Neural crest cell (in vitro differentiated cells): ENCODE results near the gene GATA5. TPM values are rescaled to one million over a fixed set of nuclear protein-coding genes. Genes with fewer than 3 reads are reported as not detected.

Experiments
- DNase-seq: peaks from one replicate; pipeline ENCODE4 v3.0.0; 2021; ENCODE audit warnings: low read depth, mixed read lengths, low spot score
- H3K27ac Mint-ChIP-seq: one replicate; pipeline ENCODE4 v1.8.0; 2021; ENCODE audit warnings: mild to moderate bottlenecking, mixed read lengths; ENCODE audit not compliant: unreplicated experiment
- H3K27me3 Mint-ChIP-seq: 2 replicates; pipeline ENCODE4 v1.8.0; 2021; ENCODE audit warnings: low read depth, mild to moderate bottlenecking, mixed read lengths
- H3K36me3 Mint-ChIP-seq: 2 replicates; pipeline ENCODE4 v1.8.0; 2021; ENCODE audit warnings: low read depth, mild to moderate bottlenecking, mixed read lengths
- H3K4me1 Mint-ChIP-seq: 2 replicates; pipeline ENCODE4 v1.8.0; 2021; ENCODE audit warnings: mixed read lengths
- H3K4me3 Mint-ChIP-seq: one replicate; pipeline ENCODE4 v1.8.0; 2021; ENCODE audit warnings: mild to moderate bottlenecking, mixed read lengths
- H3K9me3 Mint-ChIP-seq: 2 replicates; pipeline ENCODE4 v1.8.0; 2021; ENCODE audit warnings: mixed read lengths
- total RNA-seq: library from RNA; stranded (reverse); gene quantifications from 2 replicates; pipeline ENCODE4 v1.2.1, GENCODE V29; 2021
- TF ChIP-seq, protein P1 (sequence below): fragments of 200-600 bp; sonication (generic); conservative IDR thresholded peaks from 2 replicates; pipeline ENCODE4 v1.5.0; 2021; ENCODE audit warnings: antibody characterized with exemption, mild to moderate bottlenecking

GATA5 gene
- total RNA-seq, 1 donor from 2014 or later, result not detected

DNA sequence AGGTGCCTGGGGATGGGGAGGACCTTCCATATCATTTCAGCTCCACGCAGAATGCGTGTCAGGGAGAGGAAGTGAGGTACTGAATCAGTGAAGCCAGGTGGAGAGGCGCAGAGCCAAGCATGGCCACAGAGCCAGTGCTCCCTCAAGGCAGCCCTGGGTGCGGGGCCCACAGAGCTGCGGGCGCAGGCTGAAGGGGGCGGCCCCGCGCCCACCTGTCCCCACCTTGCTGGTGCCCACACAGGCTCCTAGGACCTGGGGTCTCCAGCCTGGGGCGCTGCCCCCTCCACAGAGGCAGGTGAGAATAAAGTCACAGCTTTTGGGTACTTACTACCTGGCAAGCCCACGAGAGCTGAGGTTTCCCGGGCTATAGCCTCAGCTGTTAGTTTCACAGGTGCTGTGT lies 40.0 kb upstream of the GATA5 start:
- Mint-ChIP-seq H3K9me3 (no peaks in the 10 kb centered on the region), H3K4me3 (no peak overlapping the region), H3K4me1 (no peaks in the 10 kb centered on the region), H3K27me3 (no peaks in the 10 kb centered on the region), H3K36me3 (no peaks in the 10 kb centered on the region), H3K27ac (no peak overlapping the region)
- no peak for DNase-seq
- TF ChIP-seq, protein P1, sequence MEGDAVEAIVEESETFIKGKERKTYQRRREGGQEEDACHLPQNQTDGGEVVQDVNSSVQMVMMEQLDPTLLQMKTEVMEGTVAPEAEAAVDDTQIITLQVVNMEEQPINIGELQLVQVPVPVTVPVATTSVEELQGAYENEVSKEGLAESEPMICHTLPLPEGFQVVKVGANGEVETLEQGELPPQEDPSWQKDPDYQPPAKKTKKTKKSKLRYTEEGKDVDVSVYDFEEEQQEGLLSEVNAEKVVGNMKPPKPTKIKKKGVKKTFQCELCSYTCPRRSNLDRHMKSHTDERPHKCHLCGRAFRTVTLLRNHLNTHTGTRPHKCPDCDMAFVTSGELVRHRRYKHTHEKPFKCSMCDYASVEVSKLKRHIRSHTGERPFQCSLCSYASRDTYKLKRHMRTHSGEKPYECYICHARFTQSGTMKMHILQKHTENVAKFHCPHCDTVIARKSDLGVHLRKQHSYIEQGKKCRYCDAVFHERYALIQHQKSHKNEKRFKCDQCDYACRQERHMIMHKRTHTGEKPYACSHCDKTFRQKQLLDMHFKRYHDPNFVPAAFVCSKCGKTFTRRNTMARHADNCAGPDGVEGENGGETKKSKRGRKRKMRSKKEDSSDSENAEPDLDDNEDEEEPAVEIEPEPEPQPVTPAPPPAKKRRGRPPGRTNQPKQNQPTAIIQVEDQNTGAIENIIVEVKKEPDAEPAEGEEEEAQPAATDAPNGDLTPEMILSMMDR, result no peak

DNA sequence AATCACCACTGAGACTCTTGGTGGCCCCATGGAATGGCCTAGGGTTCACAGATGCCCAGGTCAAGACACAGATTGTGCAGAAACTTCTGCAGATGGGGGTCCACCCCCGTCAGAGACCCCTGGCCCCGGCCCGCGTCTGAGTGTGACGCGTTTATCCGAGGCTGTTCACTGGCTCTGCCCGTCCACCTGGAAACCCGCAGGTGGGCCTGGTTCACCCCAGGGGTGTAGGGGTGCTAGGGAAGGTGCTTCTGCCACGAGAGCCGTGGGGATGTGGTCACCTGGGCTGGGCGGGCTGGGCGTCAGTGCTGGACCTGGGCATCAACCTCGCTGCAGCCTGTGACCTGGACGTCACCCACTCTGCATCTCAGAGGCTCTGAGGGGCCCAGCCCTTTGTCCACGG lies 39.5 kb upstream of the GATA5 start:
- no peak for DNase-seq
- no peak overlapping the region for H3K4me3 Mint-ChIP-seq
- no peaks in the 10 kb centered on the region for H3K36me3 Mint-ChIP-seq
- H3K27me3 Mint-ChIP-seq, result no peaks in the 10 kb centered on the region
- H3K4me1 Mint-ChIP-seq, result no peaks in the 10 kb centered on the region
- no peak overlapping the region for H3K27ac Mint-ChIP-seq
- TF ChIP-seq, protein P1, result no peak
- H3K9me3 Mint-ChIP-seq, result no peaks in the 10 kb centered on the region

DNA sequence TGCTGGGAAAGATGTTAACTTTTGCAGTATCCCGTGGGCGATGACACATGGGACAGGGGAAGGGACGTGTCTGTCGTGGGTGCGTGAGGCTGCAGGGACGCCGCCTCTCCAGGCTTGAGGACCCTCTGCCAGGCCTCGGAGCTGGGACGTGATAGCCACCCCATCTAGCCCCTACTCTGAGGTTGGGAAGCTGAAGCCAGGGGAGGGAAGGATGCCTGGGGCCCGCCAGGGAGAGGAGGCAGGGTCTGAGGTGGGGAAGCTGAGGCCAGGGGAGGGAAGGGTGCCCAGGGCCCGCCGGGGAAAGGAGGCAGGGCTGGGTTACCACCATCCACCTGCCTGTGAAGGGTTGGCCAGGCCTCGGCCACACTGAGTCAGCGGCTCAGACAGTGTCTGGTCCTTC lies 38.2 kb upstream of the GATA5 start:
- H3K4me3 Mint-ChIP-seq, result no peak overlapping the region
- no peak for DNase-seq
- H3K27me3 Mint-ChIP-seq, result no peaks in the 10 kb centered on the region
- no peaks in the 10 kb centered on the region for H3K9me3 Mint-ChIP-seq
- H3K4me1 Mint-ChIP-seq, result no peaks in the 10 kb centered on the region
- TF ChIP-seq, protein P1, result no peak
- no peaks in the 10 kb centered on the region for H3K36me3 Mint-ChIP-seq
- peak overlapping the region; percentile 27 for H3K27ac Mint-ChIP-seq

DNA sequence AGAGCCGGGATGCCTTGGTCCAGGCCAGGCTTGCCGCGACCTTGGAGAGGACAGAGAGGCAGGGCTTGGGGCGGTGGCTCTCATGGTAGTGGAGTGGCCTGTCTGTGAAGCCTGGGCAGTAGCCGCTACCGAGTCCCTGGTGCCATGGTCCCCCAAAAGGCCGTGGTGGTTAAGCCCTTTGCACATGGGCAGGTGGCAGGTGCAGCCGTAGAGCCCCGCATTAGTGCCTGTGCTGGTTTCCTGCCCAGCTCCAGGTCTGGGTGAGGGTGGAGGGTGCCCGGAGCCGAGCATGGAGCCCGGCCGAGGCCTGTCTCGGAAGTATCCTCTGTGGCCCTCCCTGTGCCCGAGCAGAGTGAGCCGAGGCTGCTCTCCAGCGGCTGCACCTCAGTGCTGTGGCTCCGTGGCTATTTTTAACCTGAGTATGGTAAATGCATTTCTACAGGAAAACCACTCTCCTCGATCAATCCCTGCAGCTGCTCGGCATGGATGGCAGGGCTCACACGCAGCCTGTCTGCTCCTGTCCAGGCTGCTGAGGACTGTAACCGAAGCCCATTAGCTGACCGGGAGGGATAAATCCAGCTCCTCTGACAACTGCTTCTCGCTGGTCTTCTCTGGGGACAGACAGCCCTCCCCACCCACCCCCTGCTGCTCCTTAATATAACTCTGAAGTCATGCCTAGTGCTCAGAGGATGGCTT lies 36.3 kb upstream of the GATA5 start:
- Mint-ChIP-seq H3K27me3 (no peaks in the 10 kb centered on the region), H3K4me1 (no peaks in the 10 kb centered on the region), H3K27ac (no peak overlapping the region), H3K4me3 (no peak overlapping the region), H3K36me3 (no peaks in the 10 kb centered on the region), H3K9me3 (no peaks in the 10 kb centered on the region)
- TF ChIP-seq, protein P1, result no peak
- no peak for DNase-seq

DNA sequence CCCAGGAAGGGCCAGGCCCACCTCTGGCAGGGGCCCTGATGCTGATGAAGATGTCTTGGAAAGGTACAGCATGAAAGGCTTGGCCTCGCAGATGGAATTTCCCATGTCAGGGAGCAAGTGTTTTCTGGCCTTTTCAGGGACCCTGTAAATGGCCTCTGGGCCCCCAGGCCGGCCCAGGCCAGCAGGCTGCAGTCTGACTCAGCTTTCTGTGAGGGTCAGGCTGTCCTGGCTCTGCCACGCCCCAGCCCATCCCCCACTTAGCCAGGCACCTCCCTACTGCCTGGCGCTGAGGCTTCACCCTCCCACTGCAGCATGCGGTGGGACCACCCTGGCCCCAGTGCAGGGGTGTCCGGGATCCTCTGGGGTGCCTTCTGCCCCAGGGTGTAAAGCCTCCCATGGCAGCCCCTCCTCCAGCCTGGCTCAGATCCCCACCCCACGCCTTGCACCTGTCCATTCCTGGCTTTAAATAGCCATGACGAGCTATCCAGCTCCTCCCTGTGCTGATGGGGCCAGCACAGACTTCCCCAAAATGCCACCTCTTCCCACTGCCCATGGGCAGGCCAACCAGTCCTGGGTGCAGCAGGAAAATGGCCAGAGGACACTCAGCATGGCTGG lies 35.6 kb upstream of the GATA5 start:
- TF ChIP-seq, protein P1, result no peak
- no peak overlapping the region for H3K4me3 Mint-ChIP-seq
- H3K36me3 Mint-ChIP-seq, result no peaks in the 10 kb centered on the region
- H3K9me3 Mint-ChIP-seq, result no peaks in the 10 kb centered on the region
- no peak overlapping the region for H3K27ac Mint-ChIP-seq
- no peaks in the 10 kb centered on the region for H3K4me1 Mint-ChIP-seq
- H3K27me3 Mint-ChIP-seq, result no peaks in the 10 kb centered on the region
- DNase-seq, result no peak
